ENCODE data around the gene ERC1.
A peak's percentile ranks its signal among the peaks of the same experiment; 100 is the strongest.
"Not testable (repeated sequence)": the region's sequence is repeated elsewhere in the genome, so short reads cannot be mapped to it uniquely, and the experiment has no call there.

Gene ERC1

DNA sequence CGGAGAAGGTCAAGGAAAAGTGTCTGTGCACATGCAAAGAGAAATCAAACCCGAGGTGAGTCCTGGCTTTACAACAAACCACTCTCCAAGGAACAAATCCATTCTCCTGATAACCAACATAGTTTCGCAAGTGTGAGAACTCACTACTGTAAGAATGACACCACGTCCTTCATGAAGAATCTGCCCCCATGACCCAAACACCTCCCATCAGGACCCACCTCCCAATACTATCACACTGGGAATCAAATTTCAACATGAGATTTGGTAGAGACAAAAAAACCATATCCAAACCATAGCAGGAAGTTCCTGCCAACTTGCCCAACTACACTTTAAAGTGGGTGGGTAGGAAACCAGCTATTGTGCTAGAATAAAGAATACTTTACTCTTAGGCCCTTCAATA lies 2.4 kb upstream of the ERC1 start:
- no peak for DNase-seq (ENCODE audit: low read depth)

DNA sequence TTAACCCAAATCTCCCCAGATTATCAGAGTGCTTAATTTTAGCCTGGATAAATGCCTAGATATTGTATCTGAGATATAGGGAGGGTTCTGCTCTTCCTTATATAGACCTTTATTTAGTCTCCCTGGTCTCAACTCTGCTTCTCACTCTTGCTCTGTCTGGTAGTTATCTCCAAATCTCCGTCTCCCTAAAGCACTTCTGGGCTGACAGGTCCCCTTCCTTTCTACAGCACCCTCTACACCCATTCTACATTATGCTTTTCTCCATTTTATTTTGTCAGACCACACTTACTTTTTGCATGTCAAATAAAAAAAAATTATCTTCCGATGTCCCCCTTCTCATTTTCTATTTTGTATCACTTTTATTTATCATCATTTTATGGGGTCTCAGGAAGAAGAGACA lies 2.0 kb upstream of the ERC1 start:
- DNase-seq (ENCODE audit: low read depth) = no peak

DNA sequence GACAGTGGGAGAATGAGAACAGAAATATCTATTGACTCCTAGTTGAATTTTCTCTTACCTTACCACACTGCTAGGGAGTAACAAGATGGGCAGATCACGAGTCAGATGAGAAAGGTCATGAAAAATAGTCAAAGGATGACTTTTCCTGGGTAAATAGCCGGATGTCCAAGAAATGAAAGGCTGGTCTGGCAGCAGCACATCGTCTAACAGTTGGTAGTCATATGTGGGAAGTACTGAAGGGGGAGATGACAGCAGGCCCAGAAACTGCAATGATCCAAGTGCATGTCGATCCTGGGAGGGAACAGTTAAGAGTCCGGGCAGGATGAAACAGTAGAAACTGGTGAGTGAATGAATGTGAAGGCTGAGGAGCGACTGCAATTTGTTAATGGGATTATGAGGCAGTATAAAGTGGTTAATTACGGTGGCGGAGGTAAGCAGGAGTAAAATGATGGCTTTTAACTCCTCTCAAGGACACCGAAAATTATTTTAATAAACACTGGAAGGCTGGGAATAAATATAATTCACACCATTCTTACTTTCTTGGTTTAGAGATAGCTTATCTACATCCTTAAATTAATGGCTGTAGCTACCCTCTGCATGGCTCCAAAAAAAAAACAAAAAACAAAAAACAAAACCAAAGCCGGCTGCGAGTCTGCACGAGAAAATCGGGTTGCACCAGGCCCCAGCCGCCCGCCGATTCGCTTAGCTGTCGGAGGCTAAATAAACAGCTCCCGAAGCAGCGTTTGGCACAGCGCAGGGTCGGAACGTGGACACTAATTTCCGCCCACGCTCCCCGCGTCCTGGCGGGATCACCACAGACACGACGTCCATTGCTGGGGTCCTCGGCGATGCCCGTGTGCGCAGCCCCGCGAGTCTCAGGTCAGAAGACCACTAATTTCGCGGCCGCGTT lies 1.0 kb upstream of the ERC1 start:
- DNase-seq (ENCODE audit: low read depth) = peak; percentile 80

GRCh38 chr12:991350-992333 lies 619 bp downstream of the ERC1 start:
- DNase-seq (ENCODE audit: low read depth) = no peak

DNA sequence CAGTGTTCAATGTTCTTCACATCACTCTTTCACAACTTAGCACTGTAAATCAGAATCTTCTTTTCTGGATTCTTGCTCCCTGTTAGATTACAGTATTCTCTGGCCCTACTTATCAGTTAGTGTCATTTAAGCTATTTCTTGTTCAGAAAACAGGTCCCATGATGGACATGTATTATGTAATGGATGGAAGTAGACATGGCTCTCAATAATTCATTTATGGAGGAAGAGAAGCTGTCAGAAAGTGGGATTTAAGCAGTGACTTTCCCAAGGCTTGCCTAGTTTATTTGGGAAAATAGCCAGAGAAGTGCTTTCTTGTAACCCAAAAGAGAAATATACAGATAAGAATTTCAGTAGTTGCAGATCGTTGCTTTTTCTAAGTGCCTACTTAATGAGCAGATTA lies 1.6 kb downstream of the ERC1 start:
- DNase-seq (ENCODE audit: low read depth) = no peak

- no peak for DNase-seq (ENCODE audit: low read depth)
Observed at GRCh38 chr12:996881-997280, 5.9 kb downstream of the ERC1 start.

DNA sequence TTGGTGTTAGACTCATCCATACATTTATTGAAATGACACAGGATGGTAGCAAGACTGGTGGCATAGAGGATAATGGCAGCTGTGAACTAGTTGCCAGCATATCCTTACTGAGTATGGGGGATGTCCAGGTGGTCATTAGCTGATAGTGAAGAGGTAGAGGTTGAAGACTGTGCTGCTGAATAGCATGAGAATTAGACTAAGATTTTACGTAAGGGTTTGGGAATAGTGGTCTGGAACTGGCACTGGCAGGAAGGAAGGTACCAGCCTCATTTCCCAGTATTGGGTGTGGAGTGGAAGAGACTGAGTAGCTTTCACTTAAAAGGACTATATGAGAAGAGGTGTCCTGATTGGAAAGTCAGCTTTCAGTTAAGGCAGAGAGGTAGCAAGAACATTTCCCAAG lies 6.5 kb downstream of the ERC1 start:
- DNase-seq (ENCODE audit: low read depth) = no peak

DNA sequence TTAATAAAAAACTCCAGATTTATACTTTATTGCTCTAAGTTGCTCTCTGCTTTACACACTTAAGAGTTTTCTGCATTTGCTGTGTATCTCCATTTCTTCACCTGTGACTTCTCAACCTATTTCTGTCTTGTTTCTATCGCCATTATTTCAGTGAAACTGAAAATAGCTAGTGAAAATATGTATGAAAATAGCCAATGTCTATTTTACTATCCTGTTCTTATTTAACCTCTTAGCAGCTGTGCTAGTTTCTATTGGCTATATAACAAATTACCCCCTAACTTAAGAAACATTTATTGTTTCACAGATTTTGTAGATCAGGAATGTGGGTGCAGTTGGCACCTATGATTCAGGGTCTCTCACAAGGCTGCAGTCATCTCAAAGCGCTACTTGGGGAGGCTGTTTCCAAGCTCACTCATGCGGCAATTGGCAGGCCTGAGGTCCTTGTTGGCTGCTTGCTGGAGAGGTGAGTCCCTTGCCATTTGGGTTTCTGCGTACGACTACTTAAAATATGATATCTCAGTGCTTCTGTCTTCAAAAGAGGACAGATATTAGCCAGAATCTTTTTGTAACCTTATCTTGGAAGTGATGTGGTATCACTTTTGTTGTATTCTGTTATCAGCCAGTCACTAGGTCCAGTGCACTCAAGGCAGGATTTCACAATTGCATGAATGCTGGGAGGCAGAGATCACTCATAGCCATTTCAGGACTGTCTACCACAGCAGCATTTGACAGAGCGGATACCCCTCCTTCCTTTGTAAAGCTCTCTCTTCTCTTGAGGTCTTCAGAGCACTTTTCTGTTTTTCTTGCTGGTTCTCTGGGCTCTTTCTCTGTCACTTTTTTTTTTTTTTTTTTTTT lies 7.2 kb downstream of the ERC1 start:
- DNase-seq (ENCODE audit: low read depth) = no peak

DNA sequence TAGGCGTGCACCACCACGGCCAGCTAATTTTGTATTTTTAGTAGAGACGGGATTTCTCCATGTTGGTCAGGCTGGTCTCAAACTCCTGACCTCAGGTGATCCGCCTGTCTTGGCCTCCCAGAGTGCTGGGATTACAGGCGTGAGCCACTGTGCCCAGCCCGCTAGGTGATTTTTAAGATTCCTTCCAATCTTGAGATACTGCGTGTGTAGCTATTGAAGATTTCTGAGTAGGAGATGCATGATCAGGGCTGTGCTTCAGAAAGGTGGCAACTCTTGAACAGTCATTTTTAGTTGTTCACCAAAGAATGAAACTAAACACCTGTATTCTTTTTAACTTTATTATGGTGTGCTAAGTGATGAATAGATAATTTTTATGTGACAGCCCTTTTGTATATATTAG lies 8.7 kb downstream of the ERC1 start:
- not testable (repeated sequence) for DNase-seq (ENCODE audit: low read depth)

DNA sequence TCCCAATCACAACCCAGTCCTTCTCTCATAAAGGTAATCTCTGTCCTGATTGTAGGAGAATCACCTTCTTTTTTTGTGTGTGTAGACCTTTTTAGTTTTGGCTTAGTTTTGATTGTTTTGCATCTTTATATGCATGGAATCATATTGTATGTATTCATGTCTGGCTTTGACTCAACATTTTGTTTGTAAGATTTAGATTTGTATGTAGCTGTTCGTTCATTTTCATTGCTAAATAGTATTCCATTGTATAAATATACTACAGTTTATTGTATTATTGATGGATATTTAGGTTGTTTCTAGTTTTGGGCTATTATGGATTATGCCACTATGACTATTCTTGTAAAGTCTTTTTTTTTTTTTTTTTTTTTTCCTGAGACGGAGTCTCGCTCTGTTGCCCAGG lies 10.5 kb downstream of the ERC1 start:
- DNase-seq (ENCODE audit: low read depth) = no peak

DNA sequence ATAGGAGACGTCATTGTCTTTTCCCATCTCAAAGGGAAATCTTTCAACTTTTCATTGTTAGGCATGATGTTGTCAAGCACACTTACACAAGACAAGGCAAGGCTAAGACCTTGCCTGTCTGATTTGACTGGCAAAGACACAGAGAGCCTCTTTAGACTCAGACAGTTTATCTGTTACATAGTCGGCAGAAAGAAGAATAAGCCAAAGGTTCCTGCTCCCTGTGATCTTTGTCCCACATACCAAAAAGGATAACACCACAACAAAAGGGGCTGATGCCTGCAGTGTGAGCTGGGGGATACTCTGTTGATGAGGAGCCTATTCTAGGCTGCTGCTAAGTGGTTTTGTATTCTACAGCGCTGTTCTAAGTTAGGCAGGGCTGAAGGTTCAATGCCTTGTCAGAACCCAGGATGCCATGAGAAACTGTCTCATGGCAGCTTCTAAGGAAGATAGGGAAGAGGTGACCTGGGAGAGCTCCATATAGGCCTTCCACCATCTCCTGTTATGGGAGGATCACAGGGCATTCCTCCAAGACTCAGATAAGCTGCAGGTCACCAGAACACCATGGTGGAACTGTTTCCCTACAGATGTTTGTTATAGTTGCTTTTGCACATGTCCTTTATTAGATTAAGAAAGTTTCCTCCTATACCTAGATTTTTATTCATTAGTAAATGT lies 12.7 kb downstream of the ERC1 start:
- no peak for DNase-seq (ENCODE audit: low read depth)

- DNase-seq (ENCODE audit: low read depth) = no peak
Observed at GRCh38 chr12:1006255-1006654, 15.2 kb downstream of the ERC1 start.

DNA sequence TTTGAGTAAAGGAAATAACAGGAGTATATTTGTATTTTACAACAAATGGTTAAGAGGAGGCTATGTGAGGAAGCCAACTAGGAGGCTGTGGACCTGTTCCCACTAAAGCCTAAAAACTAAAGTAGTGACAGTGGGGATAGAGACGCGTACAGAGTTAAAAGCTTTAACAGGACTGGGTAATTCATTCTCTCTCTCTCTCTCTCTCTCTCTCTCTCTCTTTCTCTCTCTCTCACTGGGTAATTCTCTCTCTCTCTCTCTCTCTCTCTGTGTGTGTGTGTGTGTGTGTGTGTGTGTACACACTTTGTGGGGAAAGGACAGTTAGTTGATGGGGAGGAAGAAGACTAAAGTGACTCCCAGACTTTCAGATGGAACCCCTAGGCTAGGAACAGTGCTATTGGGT lies 16.3 kb downstream of the ERC1 start:
- DNase-seq (ENCODE audit: low read depth) = no peak

GRCh38 chr12:1007994-1008393 lies 17.0 kb downstream of the ERC1 start:
- no peak for DNase-seq (ENCODE audit: low read depth)

GRCh38 chr12:1011091-1011490 lies 20.1 kb downstream of the ERC1 start:
- DNase-seq (ENCODE audit: low read depth) = no peak

DNA sequence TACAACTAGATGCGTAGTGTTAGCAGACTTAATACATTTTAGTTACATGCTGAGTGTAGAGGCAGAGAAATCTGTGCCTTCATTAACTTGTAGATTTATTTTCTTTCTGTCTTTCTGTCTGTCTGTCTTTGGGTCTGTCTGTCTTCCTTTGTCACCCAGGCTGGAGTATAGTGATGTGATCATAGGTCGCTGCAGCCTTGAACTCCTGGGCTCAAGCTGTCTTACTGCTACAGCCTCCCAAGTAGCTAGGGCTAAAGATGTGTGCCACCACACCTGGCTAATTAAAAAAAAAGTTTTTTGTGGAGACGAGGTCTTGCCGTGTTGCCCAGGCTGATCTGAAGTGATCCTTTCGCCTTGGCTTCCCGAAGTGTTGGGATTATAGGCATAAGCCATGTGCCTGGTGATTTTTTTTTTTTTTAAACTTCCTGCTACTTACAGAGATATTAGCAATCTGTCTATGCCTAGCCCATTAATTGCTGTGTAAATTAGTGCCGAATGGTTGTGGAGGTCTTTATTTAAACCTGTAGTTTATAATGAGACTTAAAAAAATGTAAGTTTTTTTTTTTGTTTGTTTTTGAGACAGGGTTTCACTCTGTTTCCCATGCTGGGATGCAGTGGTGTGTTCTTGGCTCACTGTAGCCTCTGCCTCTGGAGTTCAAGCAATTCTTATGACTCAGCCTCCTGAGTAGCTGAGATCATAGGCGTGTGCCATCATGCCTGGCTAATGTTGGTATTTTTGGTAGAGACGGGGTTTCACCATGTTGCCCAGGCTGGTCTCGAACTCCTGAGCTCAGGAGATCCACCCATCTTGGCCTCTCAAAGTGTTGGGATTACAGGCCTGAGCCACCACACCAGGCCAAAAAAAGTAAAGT lies 22.8 kb downstream of the ERC1 start:
- peak; percentile 78 for DNase-seq (ENCODE audit: low read depth)

DNA sequence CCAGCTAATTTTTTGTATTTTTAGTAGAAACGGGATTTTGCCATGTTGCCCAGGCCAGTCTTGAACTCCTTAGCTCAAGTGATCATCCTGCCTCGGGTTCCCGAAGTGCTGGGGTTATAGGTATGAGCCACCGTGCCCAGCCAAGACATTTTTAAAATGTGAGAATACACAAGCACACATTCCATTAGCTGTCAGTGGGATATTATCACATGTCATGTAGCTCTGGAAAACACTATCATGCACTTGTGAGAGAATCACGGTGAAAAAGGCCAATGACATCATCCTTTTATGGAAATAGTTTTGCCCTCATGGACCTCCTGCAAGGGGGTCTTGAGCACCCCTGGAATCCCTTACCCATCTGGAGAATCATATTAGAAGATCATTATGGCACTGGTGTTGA lies 28.3 kb downstream of the ERC1 start:
- no peak for DNase-seq (ENCODE audit: low read depth)

- no peak for DNase-seq (ENCODE audit: low read depth)
Observed at GRCh38 chr12:1020389-1020788, 29.4 kb downstream of the ERC1 start.

DNA sequence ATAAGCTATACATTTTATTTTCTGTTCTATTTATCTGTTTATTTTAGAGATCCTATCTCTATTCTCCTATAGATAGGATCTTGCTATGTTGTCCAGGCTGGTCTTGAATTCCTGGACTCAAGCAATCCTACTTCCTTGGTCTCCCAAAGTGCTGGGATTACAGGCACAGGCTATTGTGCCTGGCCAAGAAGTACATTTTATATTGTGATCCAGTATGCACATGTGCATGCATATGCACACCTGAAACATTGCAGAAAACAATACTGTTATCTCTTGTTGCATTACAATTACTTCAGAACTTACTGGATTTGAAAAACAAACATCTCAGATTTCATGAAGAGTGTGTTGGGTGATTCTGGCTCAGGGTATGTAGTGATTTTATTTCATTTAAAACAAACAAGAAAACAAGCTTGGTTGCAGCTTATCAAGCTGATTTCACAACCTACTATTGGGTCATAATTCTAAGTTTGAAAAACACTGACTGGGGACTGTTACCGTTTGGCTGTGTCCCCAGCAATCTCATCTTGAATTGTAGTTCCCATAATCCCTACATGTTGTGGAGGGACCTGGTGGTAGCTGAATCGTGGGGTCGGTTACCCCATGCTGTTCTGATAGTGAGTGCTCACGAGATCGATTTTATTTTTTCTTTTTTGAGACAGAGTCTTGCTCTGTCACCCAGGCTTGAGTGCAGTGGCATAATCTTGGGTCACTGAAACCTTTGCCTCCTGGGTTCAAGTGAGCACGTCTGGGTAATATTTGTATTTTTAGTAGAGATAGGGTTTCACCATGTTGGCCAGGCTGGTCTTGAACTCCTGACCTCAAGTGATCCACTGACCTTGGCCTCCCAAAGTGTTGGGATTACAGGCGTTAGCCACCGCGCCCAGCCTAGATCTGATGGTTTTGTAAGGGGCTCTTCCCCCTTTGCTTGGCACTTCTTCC lies 31.3 kb downstream of the ERC1 start:
- peak; percentile 47 for DNase-seq (ENCODE audit: low read depth)
